G401.6 (cell line): Measurements from ENCODE around the gene ARSA.
"Not testable (repeated sequence)": the region's sequence is repeated elsewhere in the genome, so short reads cannot be mapped to it uniquely, and the experiment has no call there.

Source experiments
- FAIRE-seq: peaks from 2 replicates; lab custom pipeline; 2012; peaks lifted over from hg19 to GRCh38; lab: Jason Lieb, UNC

The ARSA gene

GRCh38 chr22:50654664-50655063, 26.7 kb upstream of the ARSA start:
- FAIRE-seq, result not testable (repeated sequence)

DNA sequence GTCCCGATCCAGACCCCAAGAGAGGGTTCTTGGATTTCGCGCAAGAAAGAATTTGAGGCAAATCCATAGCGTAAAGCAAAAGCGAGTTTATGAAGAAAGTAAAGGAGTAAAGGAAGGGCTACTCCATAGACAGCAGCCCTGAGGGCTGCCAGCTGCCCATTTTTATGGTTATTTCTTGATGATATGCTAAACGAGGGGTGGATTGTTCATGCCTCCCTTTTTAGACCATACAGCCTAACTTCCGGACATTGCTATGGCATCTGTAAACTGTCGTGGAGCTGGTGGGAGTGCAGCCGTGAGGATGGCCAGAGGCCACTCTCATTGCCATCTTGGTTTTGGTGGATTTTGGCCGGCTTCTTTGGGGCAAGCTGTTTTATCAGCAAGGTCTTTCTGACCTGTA, 25.3 kb upstream of the ARSA start:
- no peak for FAIRE-seq

GRCh38 chr22:50643821-50644101, 15.8 kb upstream of the ARSA start:
- FAIRE-seq, result peak; percentile 51

DNA sequence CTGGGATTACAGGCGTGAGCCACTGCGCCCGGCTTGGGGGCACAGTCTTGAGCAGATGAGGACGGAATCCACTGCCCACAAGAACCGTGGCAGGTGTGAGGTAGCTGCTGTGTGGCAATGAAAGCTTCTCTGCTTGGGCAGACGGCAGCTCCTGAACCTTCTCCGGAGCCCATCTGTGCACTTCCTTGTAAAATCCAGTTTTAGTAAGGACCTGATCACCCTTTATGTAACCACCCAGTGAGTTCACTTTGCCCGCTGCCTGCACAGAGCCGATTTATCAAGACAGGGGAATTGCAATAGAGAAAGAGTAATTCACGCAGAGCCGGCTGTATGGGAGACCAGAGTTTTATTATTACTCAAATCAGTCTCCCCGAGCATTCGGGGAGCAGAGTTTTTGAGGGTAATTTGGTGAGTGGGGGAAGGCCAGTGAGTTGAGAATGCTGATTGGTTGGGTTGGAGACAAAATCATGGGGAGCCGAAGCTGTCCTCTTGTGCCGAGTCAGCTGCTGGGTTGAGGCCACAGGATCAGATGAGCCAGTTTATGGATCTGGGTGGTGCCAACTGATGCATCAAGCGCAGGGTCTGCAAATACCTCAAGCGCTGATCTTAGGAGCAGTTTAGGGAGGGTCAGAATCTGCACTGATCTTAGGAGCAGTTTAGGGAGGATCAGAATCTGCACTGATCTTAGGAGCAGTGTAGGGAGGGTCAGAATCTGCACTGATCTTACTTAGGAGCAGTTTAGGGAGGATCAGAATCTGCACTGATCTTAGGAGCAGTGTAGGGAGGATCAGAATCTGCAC, 15.3 kb upstream of the ARSA start:
- FAIRE-seq, result not testable (repeated sequence)

- FAIRE-seq, result no peak
Observed at GRCh38 chr22:50641696-50642607, 14.0 kb upstream of the ARSA start.

DNA sequence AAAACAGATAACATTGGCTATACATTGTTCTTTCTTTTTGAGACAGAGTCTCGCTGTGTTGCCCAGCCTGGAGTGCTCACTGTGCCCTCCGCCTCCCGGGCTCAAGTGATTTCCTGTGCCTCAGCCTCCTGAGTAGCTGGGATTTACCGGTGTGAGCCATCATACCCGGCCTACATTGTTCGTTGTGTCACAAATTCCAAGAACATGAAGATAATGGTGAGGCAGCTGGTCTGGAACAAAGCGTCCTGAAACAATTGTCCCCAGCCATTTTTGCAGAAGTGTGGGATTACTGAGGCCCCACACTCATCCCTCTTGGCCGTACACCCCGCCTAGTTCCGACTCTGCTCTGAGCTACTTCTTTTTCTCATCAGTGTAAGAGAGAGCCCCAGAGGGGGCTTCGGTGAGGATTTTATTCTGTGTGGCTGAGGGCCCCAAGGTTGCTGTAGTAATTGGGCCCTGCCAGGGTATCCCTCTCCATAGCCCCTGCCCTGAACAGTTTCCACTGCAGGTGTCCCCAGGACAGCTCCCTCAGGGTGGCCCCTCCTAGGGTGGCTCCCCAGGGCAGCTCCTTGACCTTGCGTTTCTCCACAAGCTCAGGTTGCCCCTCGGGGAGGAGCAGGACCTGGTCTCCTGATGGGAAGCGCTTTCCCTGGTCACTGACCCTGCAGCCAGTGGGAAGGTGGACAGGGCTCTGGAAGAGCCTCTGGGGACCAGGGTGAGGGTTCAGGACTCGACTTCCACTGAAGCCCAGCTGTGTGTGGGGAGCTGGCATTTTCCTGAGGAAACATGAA, 13.1 kb upstream of the ARSA start:
- FAIRE-seq, result no peak

GRCh38 chr22:50640296-50640695, 12.3 kb upstream of the ARSA start:
- not testable (repeated sequence) for FAIRE-seq

- no peak for FAIRE-seq
Observed at GRCh38 chr22:50635591-50635990, 7.6 kb upstream of the ARSA start.

DNA sequence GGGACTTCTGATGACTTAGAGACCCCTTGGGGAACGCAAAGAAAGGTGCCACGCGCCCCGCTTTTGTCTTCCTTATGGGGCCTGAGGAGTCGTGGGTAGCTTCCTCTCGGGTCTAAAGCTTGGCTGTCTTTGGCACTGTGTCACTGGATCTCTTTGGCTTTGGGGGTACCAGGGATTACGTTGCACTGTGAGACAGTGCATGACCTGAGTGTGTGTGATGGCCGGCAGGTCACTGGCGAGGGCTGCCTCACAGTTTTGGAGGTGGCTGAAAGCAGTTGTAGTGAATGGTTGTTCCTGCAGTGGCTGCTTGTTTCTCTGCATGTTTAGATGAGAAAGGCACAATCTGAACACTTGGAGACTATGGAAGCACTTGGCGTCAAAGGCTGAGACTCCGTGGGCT, 5.8 kb upstream of the ARSA start:
- FAIRE-seq, result no peak

GRCh38 chr22:50633086-50633485, 5.1 kb upstream of the ARSA start:
- no peak for FAIRE-seq

- FAIRE-seq, result no peak
Observed at GRCh38 chr22:50630376-50630775, 2.4 kb upstream of the ARSA start.

- no peak for FAIRE-seq
Observed at GRCh38 chr22:50628543-50629134, 687 bp upstream of the ARSA start.

DNA sequence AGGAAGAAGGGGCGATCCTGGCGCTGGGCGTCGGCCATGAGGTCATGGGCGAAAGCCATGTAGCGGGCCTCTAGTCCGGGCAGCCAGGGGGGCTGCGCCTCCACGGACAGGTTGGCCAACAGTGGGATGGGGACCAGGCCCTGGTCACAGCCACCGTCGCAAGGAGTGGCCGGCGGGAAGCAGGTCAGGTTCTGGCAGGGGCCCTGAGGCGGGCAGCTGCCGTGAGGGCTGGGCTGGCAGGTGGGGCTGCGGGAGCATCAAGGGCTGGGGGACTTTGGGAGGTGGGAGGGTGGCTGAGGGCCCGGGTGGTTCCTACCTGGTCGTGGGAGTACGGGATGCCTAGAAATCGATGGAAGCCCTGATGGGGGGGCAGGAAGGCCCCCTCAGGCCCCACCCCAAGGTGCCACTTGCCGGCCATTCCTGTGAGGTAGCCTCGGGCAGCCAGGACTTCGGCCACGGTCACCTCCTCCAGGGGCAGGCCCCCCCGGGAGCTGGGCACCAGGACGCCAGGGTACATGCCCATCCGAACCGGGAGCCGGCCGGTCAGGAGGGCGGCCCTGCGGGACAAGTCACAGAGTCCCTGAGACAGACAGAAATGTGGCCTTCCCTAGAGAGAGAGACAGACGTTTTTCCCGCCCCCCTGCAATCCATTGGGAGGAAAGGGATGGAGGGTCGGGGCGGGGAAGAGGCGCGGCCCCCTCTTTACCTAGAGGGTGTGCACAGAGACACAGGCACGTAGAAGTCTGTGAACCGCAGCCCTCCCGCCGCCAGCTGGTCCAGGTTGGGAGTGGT, 906 bp downstream of the ARSA start:
- no peak for FAIRE-seq

GRCh38 chr22:50626314-50626849, 1.6 kb downstream of the ARSA start:
- no peak for FAIRE-seq

DNA sequence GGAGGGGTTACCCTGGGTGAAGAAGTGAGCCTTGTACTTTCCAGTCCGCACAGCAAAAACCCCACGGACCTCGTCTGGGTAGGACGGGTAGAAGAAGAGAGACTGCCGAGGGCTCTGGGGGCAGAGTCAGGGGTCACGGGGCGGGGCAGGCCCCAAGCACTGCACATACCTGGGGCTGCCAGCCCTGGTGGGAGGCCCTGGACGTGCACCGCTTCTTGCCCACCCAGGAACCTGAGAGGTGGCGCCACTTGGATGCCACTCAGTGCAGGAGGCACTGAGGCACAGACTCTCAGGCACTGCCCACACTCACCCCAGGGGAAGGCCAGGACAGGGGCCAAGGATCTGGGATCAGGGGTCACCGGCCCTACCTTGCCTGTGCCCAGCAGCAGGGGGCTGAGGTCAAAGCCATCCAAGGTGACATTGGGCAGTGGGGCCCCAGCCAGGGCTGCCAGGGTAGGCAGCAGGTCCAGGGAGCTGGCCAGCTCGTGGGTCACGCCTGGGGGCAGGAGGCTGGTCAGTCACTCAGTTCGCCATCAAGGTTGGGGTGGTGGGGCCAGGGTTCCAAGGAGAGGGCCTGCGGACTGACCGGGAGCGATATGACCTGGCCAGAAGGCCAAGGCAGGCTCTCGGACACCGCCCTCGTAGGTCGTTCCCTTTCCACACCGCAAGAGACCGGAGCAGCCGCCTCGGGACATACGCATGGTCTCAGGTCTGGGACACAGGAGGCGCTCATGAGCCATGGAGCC, 2.2 kb downstream of the ARSA start:
- FAIRE-seq, result no peak

- FAIRE-seq, result no peak
Observed at GRCh38 chr22:50625131-50625567, 2.8 kb downstream of the ARSA start.

DNA sequence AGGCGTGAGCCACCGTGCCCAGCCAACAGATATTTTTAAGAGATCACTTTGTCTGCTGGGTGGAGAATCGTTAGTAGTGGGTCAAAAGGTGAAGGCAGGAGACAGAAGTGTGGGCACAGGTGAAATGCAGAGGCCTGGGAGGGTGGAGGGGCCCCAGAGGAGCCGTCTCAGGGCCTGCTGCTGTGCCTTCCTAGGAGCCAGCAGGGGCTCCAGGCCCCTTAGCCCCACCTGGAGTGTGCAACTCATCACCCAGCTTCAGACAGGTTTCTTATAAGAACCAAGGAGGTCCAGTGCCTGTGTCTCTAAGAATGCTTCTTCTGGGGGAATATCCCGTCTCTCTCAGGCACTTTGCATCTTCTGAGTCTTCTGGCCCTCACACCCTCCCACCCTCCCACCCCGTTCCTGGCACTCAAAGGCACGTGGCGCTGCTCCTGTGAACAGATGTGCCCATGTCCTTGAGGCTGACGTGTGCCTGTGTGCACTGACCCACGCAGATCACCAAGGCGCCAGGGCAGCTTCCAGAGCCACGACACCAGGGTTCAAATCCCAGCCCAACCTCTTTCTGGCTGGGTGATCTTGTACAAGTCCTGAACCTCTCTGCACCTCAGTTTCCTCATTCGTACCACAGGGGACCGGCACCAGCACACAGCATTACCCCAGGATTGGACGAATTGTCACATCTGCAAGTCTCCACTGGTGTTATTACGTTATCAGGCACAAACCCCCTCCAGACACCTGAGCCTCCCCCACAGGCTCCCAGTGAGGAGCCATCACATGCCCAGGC, 3.4 kb downstream of the ARSA start:
- FAIRE-seq, result no peak

GRCh38 chr22:50622723-50623327, 5.1 kb downstream of the ARSA start:
- FAIRE-seq, result peak; percentile 28
